Ascending aorta (tissue), 2 donors: ENCODE data around the gene CNTNAP2. TPM values are rescaled to one million over a fixed set of nuclear protein-coding genes. Genes with fewer than 3 reads are reported as not detected.
A peak's percentile ranks its signal among the peaks of the same experiment; 100 is the strongest.

Experiments used
- DNase-seq, 2 donors: peaks; one replicate each; pipeline ENCODE4 v3.0.0-alpha.2; 2019; ENCODE audit warnings: low spot score in 2 of 2
- H3K27ac ChIP-seq, 2 donors: fragments of 200-600 bp; sonication (generic); one replicate each; pipeline ENCODE4 v1.5.1; 2016 to 2017; ENCODE audit warnings: mild to moderate bottlenecking in 1 of 2
- H3K27me3 ChIP-seq: fragments of 200-600 bp; sonication (generic); one replicate; pipeline ENCODE4 v1.5.1; 2017
- H3K36me3 ChIP-seq, 2 donors: fragments of 200-600 bp; sonication (generic); one replicate each; pipeline ENCODE4 v1.5.1; 2016
- H3K4me1 ChIP-seq, 2 donors: fragments of 200-600 bp; sonication (generic); one replicate each; pipeline ENCODE4 v1.5.1; 2016 to 2017; ENCODE audit warnings: mild to moderate bottlenecking in 1 of 2
- H3K4me3 ChIP-seq, 2 donors: fragments of 200-600 bp; sonication (generic); one replicate each; pipeline ENCODE4 v1.5.1; 2016 to 2017; ENCODE audit warnings: mild to moderate bottlenecking in 1 of 2
- H3K9me3 ChIP-seq, 2 donors: fragments of 200-600 bp; sonication (generic); one replicate each; pipeline ENCODE4 v1.5.1; 2016
- CTCF ChIP-seq, 3 experiments: fragments of 200-600 bp in 2 of 3; fragments of 450-650 bp in 1 of 3; sonication (generic) in 2 of 3; IDR thresholded peaks; one replicate each; pipeline ENCODE4 v1.5.1; 2016 to 2019; ENCODE audit warnings: antibody characterized with exemption in 3 of 3, mild to moderate bottlenecking in 1 of 3, moderate library complexity in 1 of 3
- intact Hi-C: fragments of 100-400 bp; cut with DNase I; formaldehyde crosslinking; loops from one replicate; pipeline ENCODE4 v1.15.1; 2023
- total RNA-seq: library from RNA; depleted of rRNA; stranded (reverse); fragments of >200 nt; gene quantifications from one replicate; pipeline ENCODE4 v1.1.0, GENCODE V29; 2016

CNTNAP2 gene
- total RNA-seq, 1 donor from 2014 or later = not detected

GRCh38 chr7:146115851-146116520 lies 615 bp upstream of the CNTNAP2 start:
- Histone ChIP-seq H3K4me3 (peak overlapping the region; percentile 24 to 59), H3K27ac (no peak overlapping the region), H3K36me3 (no peaks in the 10 kb centered on the region), H3K27me3 (no peaks in the 10 kb centered on the region), H3K4me1 (peaks cover 0 to 9% of the 10 kb centered on the region in 2 donors), H3K9me3 (no peaks in the 10 kb centered on the region)
- DNase-seq = no peak
- intact Hi-C loops = no loop called here
- TF ChIP-seq CTCF (IDR thresholded peaks at IDR 0.05) = no peak

GRCh38 chr7:146117576-146117975 lies 975 bp downstream of the CNTNAP2 start:
- Histone ChIP-seq H3K27me3 (no peaks in the 10 kb centered on the region), H3K36me3 (no peaks in the 10 kb centered on the region), H3K4me3 (no peak overlapping the region), H3K27ac (no peak overlapping the region), H3K4me1 (peaks cover 0 to 9% of the 10 kb centered on the region in 2 donors), H3K9me3 (no peaks in the 10 kb centered on the region)
- DNase-seq = no peak
- no peak for TF ChIP-seq CTCF (IDR thresholded peaks at IDR 0.05)
- intact Hi-C loops = no loop called here

- H3K27me3 ChIP-seq = no peaks in the 10 kb centered on the region
- DNase-seq = no peak
- peaks cover 0 to 9% of the 10 kb centered on the region in 2 donors for H3K4me1 ChIP-seq
- H3K4me3 ChIP-seq = no peak overlapping the region
- H3K27ac ChIP-seq = no peak overlapping the region
- intact Hi-C loops = no loop called here
- H3K9me3 ChIP-seq = no peaks in the 10 kb centered on the region
- H3K36me3 ChIP-seq = no peaks in the 10 kb centered on the region
- TF ChIP-seq CTCF (IDR thresholded peaks at IDR 0.05) = no peak
These were observed 2.4 kb downstream of the CNTNAP2 start for GRCh38 chr7:146119002-146119401.

GRCh38 chr7:146123715-146124114 lies 7.1 kb downstream of the CNTNAP2 start:
- intact Hi-C loops = no loop called here
- Histone ChIP-seq H3K36me3 (no peaks in the 10 kb centered on the region), H3K27ac (no peak overlapping the region), H3K27me3 (no peaks in the 10 kb centered on the region), H3K4me1 (no peaks in the 10 kb centered on the region), H3K4me3 (no peak overlapping the region), H3K9me3 (no peaks in the 10 kb centered on the region)
- no peak for DNase-seq
- no peak for TF ChIP-seq CTCF (IDR thresholded peaks at IDR 0.05)

GRCh38 chr7:146126767-146127509 lies 10.3 kb downstream of the CNTNAP2 start:
- Histone ChIP-seq H3K27ac (no peak overlapping the region), H3K4me3 (no peak overlapping the region), H3K4me1 (no peaks in the 10 kb centered on the region), H3K36me3 (no peaks in the 10 kb centered on the region), H3K27me3 (no peaks in the 10 kb centered on the region), H3K9me3 (no peaks in the 10 kb centered on the region)
- DNase-seq = no peak
- TF ChIP-seq CTCF (IDR thresholded peaks at IDR 0.05) = no peak
- intact Hi-C loops = no loop called here
